HepG2 (cell line): Measurements from ENCODE around the gene PGA3.
"Not testable (repeated sequence)": the region's sequence is repeated elsewhere in the genome, so short reads cannot be mapped to it uniquely, and the experiment has no call there.

ENCODE experiments used
- CTCF ChIP-seq: sonication (generic); formaldehyde crosslinking; IDR thresholded peaks from 2 replicates; pipeline ENCODE4 v1.5.0; 2020; ENCODE audit warnings: mild to moderate bottlenecking, missing genetic modification reagents, moderate library complexity
- ELF4 ChIP-seq: sonication (generic); formaldehyde crosslinking; IDR thresholded peaks from 2 replicates; pipeline ENCODE4 v1.5.0; 2020; ENCODE audit warnings: missing genetic modification reagents, mild to moderate bottlenecking, moderate library complexity, borderline replicate concordance
- EP300 ChIP-seq, 3 experiments: sonication (generic) in 1 of 3; formaldehyde crosslinking in 1 of 3; IDR thresholded peaks; 2 replicates each; pipeline versions ENCODE4 v1.5.1 to v1.6.1; 2011 to 2020; ENCODE audit warnings: low read depth in 2 of 3, low read length in 2 of 3, borderline replicate concordance in 1 of 3, improper control_type of control experiment in 1 of 3, mild to moderate bottlenecking in 1 of 3, missing genetic modification reagents in 1 of 3, moderate library complexity in 1 of 3
- MAZ ChIP-seq, 2 experiments: sonication (generic) in 1 of 2; formaldehyde crosslinking in 1 of 2; IDR thresholded peaks; 2 replicates each; pipeline versions ENCODE4 v1.5.0 to v1.6.1; 2012 to 2020; ENCODE audit warnings: low read depth in 2 of 2, mild to moderate bottlenecking in 2 of 2, borderline replicate concordance in 1 of 2, improper control_type of control experiment in 1 of 2, low read length in 1 of 2, missing genetic modification reagents in 1 of 2, moderate library complexity in 1 of 2
- NFKBIZ ChIP-seq: IDR thresholded peaks from 2 replicates; pipeline ENCODE4 v1.6.1; 2018; ENCODE audit warnings: missing genetic modification reagents, missing compliant biosample characterization
- POLR2AphosphoS5 ChIP-seq: IDR thresholded peaks from 2 replicates; pipeline ENCODE4 v1.6.1; 2012; ENCODE audit warnings: low read depth, low read length
- RBFOX2 ChIP-seq: fragments of 200-400 bp; formaldehyde crosslinking; IDR thresholded peaks from 2 replicates; pipeline ENCODE4 v1.6.1; 2017; ENCODE audit warnings: low read depth, mild to moderate bottlenecking, low read length
- SIN3A ChIP-seq: IDR thresholded peaks from 2 replicates; pipeline ENCODE4 v1.6.1; 2011; ENCODE audit warnings: low read depth, mild to moderate bottlenecking, control low read depth, low read length, borderline replicate concordance
- THRA ChIP-seq: sonication (generic); formaldehyde crosslinking; IDR thresholded peaks from 2 replicates; pipeline ENCODE4 v1.4.0; 2020; ENCODE audit warnings: missing genetic modification reagents, borderline replicate concordance
- ZBED4 ChIP-seq: sonication (generic); formaldehyde crosslinking; IDR thresholded peaks from 2 replicates; pipeline ENCODE4 v1.4.0; 2020; ENCODE audit warnings: missing genetic modification reagents, borderline replicate concordance
- ZFP1 ChIP-seq: IDR thresholded peaks from 2 replicates; pipeline ENCODE4 v1.6.1; 2016
- ZNF121 ChIP-seq: sonication (generic); formaldehyde crosslinking; IDR thresholded peaks from 2 replicates; pipeline ENCODE4 v1.5.0; 2020; ENCODE audit warnings: mild to moderate bottlenecking, missing genetic modification reagents
- ZNF549 ChIP-seq: sonication (generic); formaldehyde crosslinking; IDR thresholded peaks from 2 replicates; pipeline ENCODE4 v1.5.0; 2020; ENCODE audit warnings: missing genetic modification reagents
- ZNF713 ChIP-seq: sonication (generic); formaldehyde crosslinking; IDR thresholded peaks from 2 replicates; pipeline ENCODE4 v1.4.0; 2020; ENCODE audit warnings: mild to moderate bottlenecking, missing genetic modification reagents

- TF ChIP-seq CTCF (CRISPR knock-in tag); POLR2AphosphoS5; ZNF121 (CRISPR knock-in tag); SIN3A; ZBED4 (CRISPR knock-in tag); ELF4 (CRISPR knock-in tag); MAZ (IDR thresholded peaks at IDR 0.05; ENCODE audit: borderline replicate concordance, low read depth, low read length); MAZ (CRISPR knock-in tag; IDR thresholded peaks at IDR 0.05; ENCODE audit: low read depth); ZFP1 (CRISPR knock-in tag); RBFOX2; THRA (CRISPR knock-in tag); ZNF549 (CRISPR knock-in tag); NFKBIZ (CRISPR knock-in tag); EP300 (IDR thresholded peaks at IDR 0.05; ENCODE audit: low read depth in 2 of 2, low read length in 2 of 2); EP300 (CRISPR knock-in tag; IDR thresholded peaks at IDR 0.05; ENCODE audit: borderline replicate concordance); ZNF713 (CRISPR knock-in tag): not testable (repeated sequence)
Measured at GRCh38 chr11:61218306-61218705, 15.0 kb downstream of the PGA3 start.
